Skeletal muscle tissue (tissue), 4 donors: ENCODE results near the gene ARMC9. TPM values are rescaled to one million over a fixed set of nuclear protein-coding genes. Genes with fewer than 3 reads are reported as not detected.
"Not testable (repeated sequence)": the region's sequence is repeated elsewhere in the genome, so short reads cannot be mapped to it uniquely, and the experiment has no call there.

Source experiments
- H3K27ac ChIP-seq: one replicate; pipeline ENCODE4 v1.7.0; 2013; ENCODE audit warnings: mild to moderate bottlenecking, low read depth, low read length, inconsistent platforms
- H3K27me3 ChIP-seq, 3 donors: one replicate each; pipeline ENCODE4 v1.7.0; 2013; ENCODE audit warnings: low read length in 3 of 3; ENCODE audit not compliant: control insufficient read depth in 3 of 3, insufficient read depth in 3 of 3
- H3K36me3 ChIP-seq, 3 donors: one replicate each; pipeline ENCODE4 v1.7.0; 2013; ENCODE audit warnings: low read length in 3 of 3; ENCODE audit not compliant: control insufficient read depth in 3 of 3, insufficient read depth in 3 of 3
- H3K4me1 ChIP-seq, 3 donors: one replicate each; pipeline ENCODE4 v1.7.0; 2013; ENCODE audit warnings: low read length in 3 of 3, mild to moderate bottlenecking in 3 of 3; ENCODE audit not compliant: control insufficient read depth in 3 of 3, insufficient read depth in 3 of 3
- H3K4me3 ChIP-seq, 3 donors: one replicate each; pipeline ENCODE4 v1.7.0; 2013; ENCODE audit warnings: low read length in 3 of 3
- H3K9ac ChIP-seq, 3 donors: one replicate each; pipeline ENCODE4 v1.7.0; 2013; ENCODE audit warnings: low read length in 3 of 3, mild to moderate bottlenecking in 3 of 3, moderate library complexity in 2 of 3, low read depth in 1 of 3
- H3K9me3 ChIP-seq, 3 donors: one replicate each; pipeline ENCODE4 v1.7.0; 2013; ENCODE audit warnings: low read length in 3 of 3; ENCODE audit not compliant: control insufficient read depth in 3 of 3
- total RNA-seq: library from RNA; depleted of rRNA; stranded (reverse); fragments of >200 nt; gene quantifications from one replicate; pipeline ENCODE4 v1.2.3, GENCODE V29; 2014
- donor health status: Osteomylitis.

ARMC9 gene
- total RNA-seq, 1 donor from 2014 or later = 6.8 TPM

DNA sequence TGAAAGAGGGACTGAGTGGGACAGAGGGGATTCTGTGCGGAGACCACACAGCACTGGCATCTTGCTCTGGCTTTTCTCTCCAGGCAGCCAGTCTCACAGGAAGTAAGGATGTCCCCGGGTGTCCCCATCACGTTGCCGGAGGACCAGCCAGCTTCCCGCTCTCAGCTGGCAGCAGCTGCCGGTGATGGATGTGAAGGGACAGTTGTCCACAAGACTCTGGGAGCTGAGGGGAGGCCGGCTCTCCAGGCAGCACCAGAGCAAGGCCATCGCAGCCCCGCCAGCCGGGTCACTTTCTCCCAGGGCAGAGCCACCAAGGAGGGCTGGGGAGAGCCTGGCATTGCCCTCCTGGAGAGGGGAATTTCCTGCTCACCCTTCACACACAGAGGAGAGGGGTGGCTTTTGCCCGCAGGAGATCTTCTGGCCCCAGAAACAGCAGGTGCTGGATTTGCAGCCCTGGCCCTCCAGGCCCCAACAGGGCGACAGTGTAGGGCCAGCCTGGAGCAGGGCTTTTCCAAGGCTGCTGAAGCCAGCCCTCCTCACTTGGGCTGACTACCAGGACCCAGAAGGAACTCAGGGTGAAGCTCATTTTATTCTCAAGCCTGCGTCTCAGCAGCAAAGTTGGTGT, 173.1 kb downstream of the ARMC9 start:
- H3K36me3 ChIP-seq = no peaks in the 10 kb centered on the region
- H3K9ac ChIP-seq = no peak overlapping the region
- no peak overlapping the region for H3K4me3 ChIP-seq

DNA sequence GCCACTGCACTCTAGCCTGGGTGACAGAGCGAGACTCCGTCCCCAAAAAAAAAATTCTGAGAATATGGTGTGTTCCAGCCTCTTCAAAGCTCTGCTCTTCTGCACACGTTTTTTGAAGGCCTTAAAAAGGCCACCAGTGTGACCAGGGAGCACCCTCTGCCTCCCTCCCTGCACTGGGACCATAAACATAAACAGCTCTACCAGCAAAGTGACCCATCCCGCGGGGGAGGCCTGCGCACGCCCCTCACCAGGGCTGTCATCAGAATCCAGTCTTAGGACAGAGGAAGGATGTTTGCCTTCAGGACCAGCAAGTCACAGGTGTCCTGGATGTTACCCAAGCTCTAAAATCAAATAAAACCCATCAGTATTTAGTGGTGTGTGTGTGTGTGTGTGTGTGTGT, 173.9 kb downstream of the ARMC9 start:
- no peak overlapping the region for H3K9ac ChIP-seq

More for the DNA sequence above, 173.1 kb downstream of the ARMC9 start:
- no peak overlapping the region for H3K27ac ChIP-seq
- no peaks in the 10 kb centered on the region for H3K27me3 ChIP-seq
- no peaks in the 10 kb centered on the region for H3K9me3 ChIP-seq
- peaks cover 0 to 2% (median 0%) of the 10 kb centered on the region in 3 donors for H3K4me1 ChIP-seq

DNA sequence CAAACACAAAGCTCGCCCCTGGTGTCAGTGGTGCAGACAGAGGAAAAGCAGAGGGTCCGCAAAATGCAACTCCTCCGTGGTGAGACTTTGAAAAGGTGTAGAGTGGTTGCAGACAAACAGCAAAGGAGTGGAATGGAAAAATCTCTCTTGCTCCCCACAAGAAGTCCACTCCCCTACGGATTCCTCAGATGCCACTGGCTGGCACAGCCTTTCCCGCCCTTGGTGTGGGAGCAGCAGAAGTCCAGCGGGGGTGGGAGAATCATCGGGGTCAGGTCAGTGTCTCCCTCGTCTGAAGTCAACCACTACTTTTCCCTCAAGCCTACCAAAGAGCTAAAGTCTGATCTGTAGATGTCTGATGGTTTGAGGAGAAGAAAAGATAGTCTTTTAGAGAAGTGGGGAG, 174.8 kb downstream of the ARMC9 start:
- H3K9ac ChIP-seq = no peak overlapping the region
- H3K27me3 ChIP-seq = no peaks in the 10 kb centered on the region

More for the DNA sequence above, 173.9 kb downstream of the ARMC9 start:
- Histone ChIP-seq H3K9me3 (no peaks in the 10 kb centered on the region), H3K36me3 (no peaks in the 10 kb centered on the region), H3K27me3 (no peaks in the 10 kb centered on the region), H3K4me3 (no peak overlapping the region), H3K4me1 (peaks cover 0 to 2% (median 0%) of the 10 kb centered on the region in 3 donors), H3K27ac (no peak overlapping the region)

DNA sequence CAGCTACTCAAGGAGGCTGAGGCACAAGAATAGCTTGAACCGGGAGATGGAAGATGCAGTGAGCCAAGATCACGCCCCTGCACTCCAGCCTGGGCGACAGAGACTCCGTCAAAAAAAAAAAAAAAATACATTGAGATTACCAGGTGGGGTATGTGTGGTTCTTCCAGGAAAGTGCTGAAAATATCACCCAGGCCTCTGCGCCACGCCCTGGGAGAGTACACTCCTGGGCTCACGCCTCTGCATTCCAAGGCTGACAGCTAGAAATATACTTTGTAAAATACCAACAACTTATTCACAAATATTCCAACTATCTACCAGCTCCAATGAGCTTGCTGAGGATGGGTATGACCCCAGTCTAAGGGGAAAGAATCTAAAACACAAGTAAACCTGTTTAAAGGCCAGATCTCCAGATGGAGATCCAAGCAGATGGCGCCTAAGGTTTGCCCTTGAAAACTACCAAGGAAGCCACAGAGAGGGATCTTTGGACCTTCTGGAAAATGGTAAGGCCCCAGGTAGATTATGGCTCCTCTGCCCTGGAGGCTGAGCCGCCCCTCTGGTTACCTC, 175.4 kb downstream of the ARMC9 start:
- Histone ChIP-seq H3K27me3 (no peaks in the 10 kb centered on the region), H3K9ac (no peak overlapping the region), H3K4me1 (peaks cover 0 to 5% (median 0%) of the 10 kb centered on the region in 3 donors), H3K9me3 (no peaks in the 10 kb centered on the region), H3K36me3 (no peaks in the 10 kb centered on the region), H3K4me3 (no peak overlapping the region), H3K27ac (no peak overlapping the region)

More for the DNA sequence above, 174.8 kb downstream of the ARMC9 start:
- Histone ChIP-seq H3K4me1 (peaks cover 0 to 3% (median 0%) of the 10 kb centered on the region in 3 donors), H3K36me3 (no peaks in the 10 kb centered on the region), H3K4me3 (no peak overlapping the region), H3K9me3 (no peaks in the 10 kb centered on the region), H3K27ac (no peak overlapping the region)

DNA sequence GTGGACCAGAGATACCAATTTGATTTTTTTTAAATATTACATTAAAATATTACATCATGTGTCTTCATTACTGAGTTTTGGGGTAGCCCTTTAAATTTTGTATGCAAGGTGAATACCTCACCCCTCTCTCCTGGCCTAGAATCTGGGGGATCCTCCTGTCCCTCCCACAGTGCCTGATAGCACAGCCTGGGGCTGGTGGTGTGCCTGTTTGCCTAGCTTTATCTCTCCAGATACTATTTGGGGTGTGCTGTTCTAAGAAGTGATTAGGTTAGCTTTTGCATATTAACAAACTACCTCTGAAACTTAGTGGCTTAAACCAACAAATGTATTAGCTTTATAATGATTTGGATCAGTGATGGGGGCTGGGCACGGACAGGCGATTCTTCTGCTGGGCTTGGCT, 176.3 kb downstream of the ARMC9 start:
- H3K27ac ChIP-seq = no peak overlapping the region
- H3K27me3 ChIP-seq = no peaks in the 10 kb centered on the region
- peaks cover 0 to 5% (median 0%) of the 10 kb centered on the region in 3 donors for H3K4me1 ChIP-seq
- no peak overlapping the region for H3K4me3 ChIP-seq
- no peaks in the 10 kb centered on the region for H3K36me3 ChIP-seq
- no peak overlapping the region for H3K9ac ChIP-seq
- H3K9me3 ChIP-seq = no peaks in the 10 kb centered on the region

DNA sequence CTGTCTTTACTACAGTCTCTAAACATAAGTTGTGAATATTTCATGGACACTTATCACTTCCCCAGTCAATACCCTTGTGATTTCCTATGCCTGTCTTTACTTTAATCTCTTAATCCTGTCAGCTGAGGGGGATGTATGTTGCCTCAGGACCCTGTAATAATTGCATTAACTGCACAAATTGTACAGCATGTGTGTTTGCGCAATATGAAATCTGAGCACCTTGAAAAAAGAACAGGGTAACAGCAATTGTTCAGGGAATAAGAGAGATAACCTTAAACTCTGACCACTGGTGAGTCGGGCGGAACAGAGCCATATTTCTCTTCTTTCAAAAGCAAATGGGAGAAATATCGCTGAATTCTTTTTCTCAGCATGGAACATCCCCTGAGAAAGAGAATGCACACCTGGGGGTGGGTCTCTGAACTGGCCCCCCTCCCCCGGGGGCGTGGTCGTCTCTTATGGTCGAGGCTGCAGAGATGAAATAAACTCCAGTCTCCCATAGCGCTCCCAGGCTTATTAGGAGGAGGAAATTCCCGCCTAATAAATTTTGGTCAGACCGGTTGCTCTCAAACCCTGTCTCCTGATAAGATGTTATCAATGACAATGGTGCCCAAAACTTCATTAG, 177.7 kb downstream of the ARMC9 start:
- not testable (repeated sequence) for H3K9me3 ChIP-seq, H3K27me3 ChIP-seq, H3K27ac ChIP-seq, H3K4me3 ChIP-seq, H3K36me3 ChIP-seq, H3K9ac ChIP-seq, H3K4me1 ChIP-seq

DNA sequence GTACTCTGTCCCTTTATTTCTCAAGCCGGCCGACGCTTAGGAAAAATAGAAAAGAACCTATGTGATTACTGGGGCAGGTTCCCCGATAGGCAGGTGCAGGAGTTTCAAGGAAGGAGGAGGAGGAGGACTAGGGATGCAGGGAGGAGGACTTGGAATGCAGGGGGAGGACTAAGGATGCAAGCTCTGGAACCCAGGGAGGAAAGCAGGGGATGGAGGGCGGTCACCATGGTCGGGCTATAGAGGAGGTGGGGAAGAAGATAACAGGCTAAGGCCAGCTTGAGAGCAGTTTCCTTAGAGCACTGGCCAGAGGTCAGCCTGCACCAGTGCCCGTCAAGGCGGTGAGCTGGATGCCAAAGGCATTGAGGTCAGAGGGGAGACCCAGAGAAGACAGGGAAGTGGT, 178.4 kb downstream of the ARMC9 start:
- Histone ChIP-seq H3K27me3 (no peaks in the 10 kb centered on the region), H3K36me3 (no peaks in the 10 kb centered on the region), H3K9ac (no peak overlapping the region), H3K27ac (no peak overlapping the region), H3K9me3 (no peaks in the 10 kb centered on the region), H3K4me1 (peaks cover 0 to 3% (median 0%) of the 10 kb centered on the region in 3 donors), H3K4me3 (no peak overlapping the region)

DNA sequence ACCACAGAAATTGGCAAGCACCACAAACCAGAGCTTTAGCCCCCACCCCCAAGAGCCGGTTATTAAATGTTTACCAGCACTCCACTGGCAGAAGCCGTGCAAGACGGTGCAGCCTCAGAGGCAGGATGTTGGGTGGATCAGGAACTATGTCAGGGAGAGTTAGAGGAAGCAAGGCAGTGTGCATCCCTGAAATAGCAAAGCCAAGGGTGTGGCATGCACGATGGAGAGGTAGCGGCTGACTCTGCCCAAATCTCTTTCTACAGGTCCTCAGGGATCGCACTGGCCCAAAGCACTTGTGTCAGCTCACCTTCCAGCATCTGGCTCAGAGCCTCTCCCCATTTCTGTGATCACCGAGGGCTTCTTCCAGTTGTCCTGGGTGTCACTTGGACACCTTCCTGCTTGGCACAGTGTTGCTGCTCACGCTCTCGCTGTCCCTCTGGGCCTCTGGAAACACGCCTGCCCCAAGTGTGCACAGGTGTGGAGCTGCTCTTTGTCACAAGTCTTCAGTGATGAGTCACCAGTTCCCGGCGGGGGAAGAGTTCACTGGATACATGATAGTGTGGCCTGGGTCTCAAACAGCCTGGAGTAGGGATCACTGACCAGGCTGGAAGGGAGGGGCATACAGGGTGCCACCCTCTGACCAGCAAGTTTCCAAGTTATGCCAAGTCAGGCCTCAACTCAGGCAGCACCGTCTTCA, 179.7 kb downstream of the ARMC9 start:
- H3K36me3 ChIP-seq = no peaks in the 10 kb centered on the region
- H3K4me1 ChIP-seq = peaks cover 0 to 3% (median 0%) of the 10 kb centered on the region in 3 donors
- no peak overlapping the region for H3K9ac ChIP-seq
- H3K9me3 ChIP-seq = no peaks in the 10 kb centered on the region
- H3K27ac ChIP-seq = no peak overlapping the region
- H3K4me3 ChIP-seq = no peak overlapping the region
- no peaks in the 10 kb centered on the region for H3K27me3 ChIP-seq

DNA sequence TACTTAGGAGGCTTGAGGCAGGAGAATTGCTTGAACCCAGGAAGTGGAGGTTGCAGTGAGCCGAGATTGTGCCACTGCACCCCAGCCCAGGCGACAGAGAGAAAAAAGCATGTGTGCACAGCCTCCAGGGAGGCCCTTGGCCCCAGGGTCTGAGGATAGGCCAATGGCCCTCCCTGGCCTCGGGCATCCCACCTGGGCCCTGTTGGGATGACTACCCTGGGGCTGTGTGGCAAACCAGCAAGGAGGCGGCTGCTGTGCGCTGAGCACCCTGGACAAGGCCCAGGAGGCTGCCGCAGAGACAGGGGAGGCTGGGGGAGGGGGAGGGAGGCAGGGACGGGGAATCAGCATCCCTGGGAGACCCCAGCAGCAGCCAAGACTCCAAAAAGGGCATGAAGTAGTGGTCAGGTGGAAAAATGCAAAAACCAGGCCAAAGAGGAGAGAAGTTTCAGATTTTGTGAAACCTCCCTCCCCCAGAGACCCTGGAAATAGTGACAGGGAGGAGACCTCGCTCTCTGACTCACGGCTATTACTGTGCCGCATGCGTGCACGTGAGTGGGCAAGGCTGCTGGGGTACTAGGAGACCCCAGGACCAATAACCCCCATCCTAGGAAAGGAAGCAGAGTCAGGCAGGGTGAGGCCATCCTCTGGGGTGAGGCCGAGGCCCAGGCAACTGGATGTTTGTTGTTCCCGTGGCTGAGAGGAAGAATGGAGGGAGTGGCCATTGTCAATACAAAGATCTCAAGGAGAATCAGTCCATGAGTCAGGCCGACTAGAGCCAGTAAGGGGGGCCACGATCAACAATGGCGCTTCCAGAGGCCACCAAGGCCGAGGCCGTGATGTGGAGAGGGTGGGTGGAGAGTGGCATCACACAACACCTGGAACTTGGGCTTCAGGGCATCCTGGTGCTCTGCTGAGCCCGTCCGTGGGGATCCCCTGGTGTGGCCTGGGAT, 181.1 kb downstream of the ARMC9 start:
- H3K27ac ChIP-seq = no peak overlapping the region
- H3K4me1 ChIP-seq = peaks cover 0 to 3% (median 0%) of the 10 kb centered on the region in 3 donors
- peaks cover 0 to under 1% (median 0%) of the 10 kb centered on the region in 3 donors for H3K9me3 ChIP-seq
- no peaks in the 10 kb centered on the region for H3K36me3 ChIP-seq
- H3K9ac ChIP-seq = no peak overlapping the region
- no peak overlapping the region for H3K4me3 ChIP-seq
- no peaks in the 10 kb centered on the region for H3K27me3 ChIP-seq
